Measurements from ENCODE around the gene RPE65.
"Not testable (repeated sequence)": the region's sequence is repeated elsewhere in the genome, so short reads cannot be mapped to it uniquely, and the experiment has no call there.

Gene RPE65

GRCh38 chr1:68448365-68448764 is 1.4 kb downstream of the RPE65 start:
- FAIRE-seq, result no peak

GRCh38 chr1:68445709-68446108 is 4.0 kb downstream of the RPE65 start:
- no peak for FAIRE-seq

- peak; percentile 95 for FAIRE-seq
These were observed 6.8 kb downstream of the RPE65 start for GRCh38 chr1:68442822-68443556.

GRCh38 chr1:68442006-68442405 is 7.7 kb downstream of the RPE65 start:
- FAIRE-seq, result no peak

- peak; percentile 33 for FAIRE-seq
These were observed 11.4 kb downstream of the RPE65 start for GRCh38 chr1:68438310-68438709.

- FAIRE-seq, result no peak
These were observed 16.4 kb downstream of the RPE65 start for GRCh38 chr1:68433395-68433794.

- FAIRE-seq, result no peak
These were observed 18.7 kb downstream of the RPE65 start for GRCh38 chr1:68431076-68431475.

GRCh38 chr1:68429233-68429808 is 20.4 kb downstream of the RPE65 start:
- FAIRE-seq, result no peak

- FAIRE-seq, result no peak
These were observed 23.2 kb downstream of the RPE65 start for GRCh38 chr1:68426594-68426993.

GRCh38 chr1:68421350-68421749 is 28.4 kb downstream of the RPE65 start:
- FAIRE-seq, result no peak

- FAIRE-seq, result peak; percentile 68
These were observed 40.3 kb downstream of the RPE65 start for GRCh38 chr1:68409426-68409825.

GRCh38 chr1:68401506-68401905 is 48.2 kb downstream of the RPE65 start:
- no peak for FAIRE-seq

GRCh38 chr1:68395575-68395974 is 54.2 kb downstream of the RPE65 start:
- FAIRE-seq, result not testable (repeated sequence)

GRCh38 chr1:68392474-68392873 is 57.3 kb downstream of the RPE65 start:
- peak; percentile 76 for FAIRE-seq

GRCh38 chr1:68385798-68386524 is 63.8 kb downstream of the RPE65 start:
- FAIRE-seq, result not testable (repeated sequence)

GRCh38 chr1:68384872-68385411 is 64.8 kb downstream of the RPE65 start:
- FAIRE-seq, result no peak

GRCh38 chr1:68384321-68384813 is 65.4 kb downstream of the RPE65 start:
- peak; percentile 100 for FAIRE-seq

GRCh38 chr1:68383092-68383491 is 66.7 kb downstream of the RPE65 start:
- no peak for FAIRE-seq

GRCh38 chr1:68379085-68379478 is 70.7 kb downstream of the RPE65 start:
- no peak for FAIRE-seq
